Astrocyte of the spinal cord (primary cell): ENCODE results near the gene TMEM69.
A peak's percentile ranks its signal among the peaks of the same experiment; 100 is the strongest.
"Not testable (repeated sequence)": the region's sequence is repeated elsewhere in the genome, so short reads cannot be mapped to it uniquely, and the experiment has no call there.

Source experiments
- DNase-seq: peaks from one replicate; pipeline ENCODE4 v3.0.0; 2011; ENCODE audit warnings: low read depth, low spot score
- H3K4me3 ChIP-seq: 2 replicates; pipeline ENCODE4 v1.5.1; 2011; ENCODE audit warnings: low read depth, mild to moderate bottlenecking, low read length, moderate library complexity
- CTCF ChIP-seq: IDR thresholded peaks from 2 replicates; pipeline ENCODE4 v1.5.1; 2012; ENCODE audit warnings: low read depth, mild to moderate bottlenecking, low read length, inconsistent platforms
- in situ Hi-C: cut with HindIII; loops from 2 replicates; pipeline ENCODE4 v1.10.0; 2017; ENCODE audit warnings: low sequenced_read_pairs

The TMEM69 gene

GRCh38 chr1:45667321-45668111, 20.5 kb upstream of the TMEM69 start:
- no peak for DNase-seq

GRCh38 chr1:45668526-45668925, 19.5 kb upstream of the TMEM69 start:
- TF ChIP-seq CTCF, result no peak
- in situ Hi-C loops, result no loop called here
- DNase-seq, result no peak
- no peak overlapping the region for H3K4me3 ChIP-seq

More at GRCh38 chr1:45667321-45668111, 20.5 kb upstream of the TMEM69 start:
- no peak overlapping the region for H3K4me3 ChIP-seq
- no peak for TF ChIP-seq CTCF
- in situ Hi-C loops, result no loop called here

GRCh38 chr1:45669379-45669778, 18.6 kb upstream of the TMEM69 start:
- TF ChIP-seq CTCF, result no peak
- in situ Hi-C loops, result no loop called here
- H3K4me3 ChIP-seq, result no peak overlapping the region
- no peak for DNase-seq

GRCh38 chr1:45669859-45670655, 17.9 kb upstream of the TMEM69 start:
- in situ Hi-C loops, result no loop called here
- H3K4me3 ChIP-seq, result no peak overlapping the region
- no peak for TF ChIP-seq CTCF
- no peak for DNase-seq

- TF ChIP-seq CTCF, result no peak
- in situ Hi-C loops, result no loop called here
- DNase-seq, result peak; percentile 20
- H3K4me3 ChIP-seq, result no peak overlapping the region
Measured at GRCh38 chr1:45673956-45674355, 14.0 kb upstream of the TMEM69 start.

- H3K4me3 ChIP-seq, result no peak overlapping the region
- in situ Hi-C loops, result no loop called here
- TF ChIP-seq CTCF, result no peak
- no peak for DNase-seq
Measured at GRCh38 chr1:45674478-45674877, 13.5 kb upstream of the TMEM69 start.

- H3K4me3 ChIP-seq, in situ Hi-C loops, DNase-seq: not testable (repeated sequence)
Measured at GRCh38 chr1:45676553-45676952, 11.4 kb upstream of the TMEM69 start.
